Lower lobe of right lung (tissue), 2 donors: ENCODE measurements around the gene KLF15. TPM values are rescaled to one million over a fixed set of nuclear protein-coding genes. Genes with fewer than 3 reads are reported as not detected.

Experiments used
- ATAC-seq, 2 donors: fragments of 200-7000 bp; cut with Tn5 transposase; one replicate each; pipeline ENCODE4 v1.9.1; 2020 to 2022; ENCODE audit warnings: mild to moderate bottlenecking in 2 of 2, moderate library complexity in 2 of 2
- DNase-seq: peaks from one replicate; pipeline ENCODE4 v3.0.0-alpha.2; 2020
- H3K27ac ChIP-seq: fragments of 200-600 bp; one replicate; pipeline ENCODE4 v1.8.0; 2022
- H3K27me3 ChIP-seq: fragments of 200-600 bp; one replicate; pipeline ENCODE4 v1.8.0; 2022; ENCODE audit warnings: low read depth
- H3K36me3 ChIP-seq: fragments of 200-600 bp; one replicate; pipeline ENCODE4 v1.8.0; 2022; ENCODE audit warnings: mild to moderate bottlenecking
- H3K4me1 ChIP-seq: fragments of 200-600 bp; one replicate; pipeline ENCODE4 v1.8.0; 2022
- H3K4me3 ChIP-seq: fragments of 200-600 bp; one replicate; pipeline ENCODE4 v1.8.0; 2022; ENCODE audit warnings: mild to moderate bottlenecking
- H3K9me3 ChIP-seq: fragments of 200-600 bp; one replicate; pipeline ENCODE4 v1.8.0; 2022
- intact Hi-C: fragments of 100-400 bp; cut with DNase I; formaldehyde crosslinking; loops from one replicate; pipeline ENCODE4 v1.11.0; 2022
- total RNA-seq: library from RNA; stranded (reverse); fragmentation: NEBNext Ultra II Directional; extraction: Animal tissue kit (Norgen Biotek cat#: 25700); gene quantifications from one replicate; pipeline ENCODE4 v1.2.1, GENCODE V29; 2021
- TF ChIP-seq, protein P1 (sequence below): fragments of 200-600 bp; IDR thresholded peaks from one replicate; pipeline ENCODE4 v1.8.0; 2022; ENCODE audit warnings: antibody characterized with exemption, mild to moderate bottlenecking
- donor health status: DM: no; HTN: yes; CAD: no; lungs with severe emphysema.

The KLF15 gene
- total RNA-seq, 1 donor from 2014 or later: 40.1 TPM

DNA sequence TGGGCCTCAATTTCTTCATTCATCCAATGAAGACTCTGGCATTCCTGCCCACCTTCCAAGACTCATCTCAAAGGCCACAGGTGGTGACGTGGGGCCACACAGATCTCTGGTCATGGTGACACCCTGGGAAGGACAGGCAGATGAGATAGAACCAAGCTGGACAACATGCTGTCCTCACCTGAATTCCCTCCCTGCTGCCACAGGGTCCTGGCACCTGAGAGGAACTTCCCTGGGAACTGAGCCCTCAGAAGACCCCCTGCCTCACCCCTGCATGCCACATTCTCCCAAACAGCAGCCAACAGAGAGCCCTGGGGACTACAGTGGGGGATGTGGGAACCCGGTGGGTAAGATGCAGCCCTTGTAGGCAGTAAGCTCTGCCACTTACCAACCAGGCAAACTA is 10.7 kb downstream of the KLF15 start:
- H3K36me3 ChIP-seq: peaks cover 53% of the 10 kb centered on the region
- DNase-seq (no peak), ATAC-seq (no peak)
- no peak overlapping the region for H3K27ac ChIP-seq
- no peaks in the 10 kb centered on the region for H3K27me3 ChIP-seq
- H3K9me3 ChIP-seq: no peaks in the 10 kb centered on the region
- peaks cover 21% of the 10 kb centered on the region for H3K4me1 ChIP-seq
- intact Hi-C loops: no loop called here
- H3K4me3 ChIP-seq: no peak overlapping the region
- TF ChIP-seq, protein P1, sequence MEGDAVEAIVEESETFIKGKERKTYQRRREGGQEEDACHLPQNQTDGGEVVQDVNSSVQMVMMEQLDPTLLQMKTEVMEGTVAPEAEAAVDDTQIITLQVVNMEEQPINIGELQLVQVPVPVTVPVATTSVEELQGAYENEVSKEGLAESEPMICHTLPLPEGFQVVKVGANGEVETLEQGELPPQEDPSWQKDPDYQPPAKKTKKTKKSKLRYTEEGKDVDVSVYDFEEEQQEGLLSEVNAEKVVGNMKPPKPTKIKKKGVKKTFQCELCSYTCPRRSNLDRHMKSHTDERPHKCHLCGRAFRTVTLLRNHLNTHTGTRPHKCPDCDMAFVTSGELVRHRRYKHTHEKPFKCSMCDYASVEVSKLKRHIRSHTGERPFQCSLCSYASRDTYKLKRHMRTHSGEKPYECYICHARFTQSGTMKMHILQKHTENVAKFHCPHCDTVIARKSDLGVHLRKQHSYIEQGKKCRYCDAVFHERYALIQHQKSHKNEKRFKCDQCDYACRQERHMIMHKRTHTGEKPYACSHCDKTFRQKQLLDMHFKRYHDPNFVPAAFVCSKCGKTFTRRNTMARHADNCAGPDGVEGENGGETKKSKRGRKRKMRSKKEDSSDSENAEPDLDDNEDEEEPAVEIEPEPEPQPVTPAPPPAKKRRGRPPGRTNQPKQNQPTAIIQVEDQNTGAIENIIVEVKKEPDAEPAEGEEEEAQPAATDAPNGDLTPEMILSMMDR: no peak

DNA sequence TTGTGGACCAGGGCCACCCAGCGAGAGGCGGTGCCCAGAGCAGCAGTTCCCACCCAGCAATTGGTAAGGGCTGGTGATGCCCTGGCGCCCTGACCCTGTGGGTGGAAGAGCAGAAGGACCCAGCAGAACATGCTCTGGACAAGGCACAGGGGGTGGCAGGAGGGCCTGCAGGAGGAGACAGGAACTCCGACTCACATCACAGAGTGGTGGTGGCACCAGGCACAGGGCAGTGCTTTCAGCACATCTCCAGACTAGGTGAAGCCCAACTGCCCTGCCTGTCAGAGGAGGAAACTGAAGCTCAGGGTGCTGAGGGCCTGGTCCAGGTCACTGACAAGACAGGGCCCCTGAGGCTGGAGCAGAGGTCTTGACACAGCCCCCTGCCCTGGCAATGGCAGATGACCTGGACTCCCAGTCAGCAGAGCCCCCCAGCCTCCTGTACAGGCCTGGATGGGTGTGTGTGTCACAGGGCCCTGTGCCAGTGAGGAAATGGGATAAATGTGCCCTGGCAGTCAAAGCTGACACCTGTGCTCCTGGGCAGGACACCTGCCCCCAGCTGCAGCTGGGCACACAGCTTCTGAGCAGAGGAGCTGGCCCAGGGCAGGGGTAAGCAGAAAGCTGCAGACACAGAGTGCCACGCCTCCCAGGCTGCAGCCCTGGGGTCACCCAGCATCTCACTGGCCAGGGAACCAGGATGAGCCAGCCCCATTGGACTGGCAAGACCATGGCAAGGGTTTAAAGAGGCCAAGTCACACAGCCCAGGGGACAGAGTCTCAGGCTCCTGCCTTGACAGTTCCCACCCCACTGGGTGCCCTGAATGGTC is 11.4 kb downstream of the KLF15 start:
- TF ChIP-seq, protein P1: no peak
- no peak for ATAC-seq
- peaks cover 47% of the 10 kb centered on the region for H3K36me3 ChIP-seq

DNA sequence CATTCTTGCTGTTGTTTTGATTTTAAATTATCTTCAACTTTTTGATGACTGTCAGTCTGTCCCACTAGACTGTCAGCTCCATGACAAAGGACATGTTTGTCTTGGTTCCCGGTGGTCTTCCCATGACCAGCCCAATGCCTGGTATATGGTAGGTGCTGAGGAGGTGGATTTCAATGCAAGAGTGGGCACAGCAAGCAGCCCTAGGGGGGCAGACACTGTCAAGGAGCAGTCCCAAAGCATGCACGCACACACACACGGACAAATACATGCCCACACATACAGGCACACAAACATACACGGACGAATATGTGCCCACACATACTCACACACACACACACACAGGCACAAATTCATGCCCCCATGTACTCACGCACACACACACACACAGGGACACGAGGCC is 12.0 kb downstream of the KLF15 start:
- Histone ChIP-seq H3K27me3 (no peaks in the 10 kb centered on the region), H3K4me1 (peaks cover 8% of the 10 kb centered on the region), H3K4me3 (no peak overlapping the region), H3K36me3 (peaks cover 41% of the 10 kb centered on the region), H3K27ac (no peak overlapping the region), H3K9me3 (no peaks in the 10 kb centered on the region)
- ATAC-seq (no peak), DNase-seq (no peak)
- TF ChIP-seq, protein P1: no peak
- intact Hi-C loops: no loop called here

More for the DNA sequence above, 11.4 kb downstream of the KLF15 start:
- intact Hi-C loops: no loop called here
- Histone ChIP-seq H3K27ac (no peak overlapping the region), H3K9me3 (no peaks in the 10 kb centered on the region), H3K27me3 (no peaks in the 10 kb centered on the region), H3K4me3 (no peak overlapping the region), H3K4me1 (peaks cover 15% of the 10 kb centered on the region)
- peak; percentile 37 for DNase-seq

DNA sequence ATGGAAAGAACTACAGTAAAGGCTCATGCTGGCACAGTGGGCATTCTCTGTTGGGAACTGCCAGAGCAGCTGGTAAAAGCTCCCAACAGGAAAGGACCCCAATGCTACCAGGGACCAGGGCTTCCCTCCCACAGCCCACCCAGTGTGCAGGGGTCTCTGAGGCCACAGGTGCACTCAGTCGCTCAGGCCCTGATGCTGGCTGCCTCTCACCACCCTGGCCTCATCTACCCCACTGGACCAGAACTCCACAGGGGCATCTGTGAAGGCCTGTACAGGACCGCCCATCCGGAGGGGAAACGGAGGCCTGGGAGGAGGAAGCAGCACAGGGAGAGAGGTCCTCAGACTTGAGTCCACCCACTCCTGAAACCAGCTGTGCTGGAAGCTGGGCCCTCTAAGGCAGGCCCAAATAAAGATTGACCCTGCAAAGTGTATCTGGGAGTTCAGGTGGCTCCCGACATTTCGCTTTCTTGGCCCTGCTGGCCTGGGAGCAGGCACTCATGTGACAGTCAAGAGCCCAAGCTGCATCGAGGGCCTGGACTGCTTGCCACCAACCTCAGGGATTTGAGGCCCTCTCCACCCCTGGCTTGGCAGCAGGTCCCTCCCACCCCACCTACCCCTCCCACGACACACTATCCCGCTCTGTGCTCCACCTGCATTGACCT is 12.7 kb downstream of the KLF15 start:
- TF ChIP-seq, protein P1: no peak
- peak; percentile 39 for DNase-seq
- intact Hi-C loops: no loop called here
- H3K9me3 ChIP-seq: no peaks in the 10 kb centered on the region
- H3K27me3 ChIP-seq: no peaks in the 10 kb centered on the region
- no peak overlapping the region for H3K27ac ChIP-seq
- H3K36me3 ChIP-seq: peaks cover 36% of the 10 kb centered on the region
- no peak for ATAC-seq
- peaks cover 2% of the 10 kb centered on the region for H3K4me1 ChIP-seq
- no peak overlapping the region for H3K4me3 ChIP-seq

DNA sequence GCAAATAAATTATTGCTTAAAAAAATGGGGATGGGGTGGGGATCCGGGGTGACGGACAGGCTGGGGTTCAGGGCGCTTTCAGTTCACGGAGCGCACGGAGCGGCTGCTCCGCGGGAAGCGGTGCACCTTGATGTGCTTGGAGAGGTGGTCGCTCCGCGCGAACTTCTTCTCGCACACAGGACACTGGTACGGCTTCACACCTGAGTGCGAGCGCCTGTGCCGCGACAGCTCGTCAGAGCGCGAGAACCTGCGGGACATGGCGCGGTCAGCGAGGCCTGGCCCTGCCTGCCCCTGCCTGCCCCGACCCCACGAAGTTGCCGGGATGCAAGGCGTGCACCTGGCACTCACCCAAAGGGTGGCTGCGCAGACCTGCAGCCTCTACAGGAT is 13.6 kb downstream of the KLF15 start:
- ATAC-seq (no peak), DNase-seq (peak; percentile 37)
- Histone ChIP-seq H3K27ac (no peak overlapping the region), H3K4me3 (no peak overlapping the region), H3K27me3 (no peaks in the 10 kb centered on the region), H3K36me3 (peaks cover 30% of the 10 kb centered on the region), H3K4me1 (no peaks in the 10 kb centered on the region), H3K9me3 (no peaks in the 10 kb centered on the region)
- intact Hi-C loops: no loop called here
- TF ChIP-seq, protein P1: no peak
